HEK293 (cell line): ENCODE results near the gene PCSK5.

ENCODE experiments used
- CTCF ChIA-PET: fragments of 350-600 bp; formaldehyde crosslinking; extraction: SDS; loops from one replicate; lab custom pipeline; 2021; ENCODE audit warnings: antibody characterized with exemption; lab: Yijun Ruan, JAX
- POLR2A ChIA-PET: fragments of 300-600 bp; formaldehyde crosslinking; extraction: SDS; loops from one replicate; lab custom pipeline; 2020; ENCODE audit warnings: antibody characterized with exemption, inconsistent platforms; lab: Yijun Ruan, JAX
- H3K27ac ChIP-seq: fragments of 200-500 bp; sonication (Bioruptor generic); 2 replicates; pipeline ENCODE4 v1.5.1; 2014; ENCODE audit warnings: low read depth, low read length, control low read depth, inconsistent platforms; ENCODE audit errors: extremely low read depth
- H3K36me3 ChIP-seq, 2 experiments: fragments of 200-500 bp in 1 of 2; sonication (Bioruptor generic) in 1 of 2; 1 replicate in 1 of 2; 2 replicates in 1 of 2; pipeline ENCODE4 v1.5.1; 2014 to 2017; ENCODE audit warnings: inconsistent platforms in 2 of 2, low read length in 2 of 2; ENCODE audit not compliant: control insufficient read depth in 2 of 2, insufficient read depth in 1 of 2
- H3K4me1 ChIP-seq: fragments of 200-500 bp; sonication (Bioruptor generic); 2 replicates; pipeline ENCODE4 v1.5.1; 2014; ENCODE audit warnings: mild to moderate bottlenecking, low read length, inconsistent platforms; ENCODE audit not compliant: control insufficient read depth, insufficient read depth
- H3K4me3 ChIP-seq: 2 replicates; pipeline ENCODE4 v1.5.1; 2011; ENCODE audit warnings: low read depth, mild to moderate bottlenecking, control low read depth, low read length, moderate library complexity
- H3K9me3 ChIP-seq: fragments of 200-500 bp; sonication (Bioruptor generic); 2 replicates; pipeline ENCODE4 v1.5.1; 2014; ENCODE audit warnings: low read depth, low read length, inconsistent platforms; ENCODE audit not compliant: control insufficient read depth, insufficient read depth
- SALL2 ChIP-seq: fragments of 450-650 bp; formaldehyde crosslinking; IDR thresholded peaks from 2 replicates; pipeline ENCODE4 v1.5.0; 2017; ENCODE audit warnings: missing biosample characterization, mild to moderate bottlenecking, missing genetic modification characterization, borderline replicate concordance
- SP3 ChIP-seq: fragments of 450-650 bp; formaldehyde crosslinking; IDR thresholded peaks from 2 replicates; pipeline ENCODE4 v1.5.1; 2016; ENCODE audit warnings: missing biosample characterization, missing genetic modification characterization
- TRIM28 ChIP-seq: IDR thresholded peaks from 2 replicates; pipeline ENCODE4 v1.6.1; 2011; ENCODE audit warnings: low read length, control low read depth, borderline replicate concordance
- YY2 ChIP-seq: fragments of 450-650 bp; formaldehyde crosslinking; IDR thresholded peaks from 2 replicates; pipeline ENCODE4 v1.5.1; 2016; ENCODE audit warnings: missing biosample characterization, missing genetic modification characterization
- ZNF10 ChIP-seq: fragments of 450-650 bp; formaldehyde crosslinking; IDR thresholded peaks from 2 replicates; pipeline ENCODE4 v1.5.1; 2017; ENCODE audit warnings: missing biosample characterization, missing genetic modification characterization
- ZNF146 ChIP-seq: fragments of 450-650 bp; formaldehyde crosslinking; IDR thresholded peaks from 2 replicates; pipeline ENCODE4 v1.5.1; 2016; ENCODE audit warnings: missing biosample characterization, missing genetic modification characterization
- ZNF16 ChIP-seq: fragments of 450-650 bp; formaldehyde crosslinking; IDR thresholded peaks from 2 replicates; pipeline ENCODE4 v1.5.1; 2016; ENCODE audit warnings: low read depth, missing biosample characterization, missing genetic modification characterization
- ZNF19 ChIP-seq: fragments of 450-650 bp; formaldehyde crosslinking; IDR thresholded peaks from 2 replicates; pipeline ENCODE4; 2016; ENCODE audit warnings: missing biosample characterization, missing genetic modification characterization, low read depth
- ZNF211 ChIP-seq: fragments of 450-650 bp; formaldehyde crosslinking; IDR thresholded peaks from 2 replicates; pipeline ENCODE4 v1.5.1; 2016; ENCODE audit warnings: low read depth, missing biosample characterization, missing genetic modification characterization
- ZNF324 ChIP-seq: fragments of 450-650 bp; formaldehyde crosslinking; IDR thresholded peaks from 2 replicates; pipeline ENCODE4 v1.5.1; 2016; ENCODE audit warnings: missing biosample characterization, missing genetic modification characterization
- ZNF548 ChIP-seq: fragments of 450-650 bp; formaldehyde crosslinking; IDR thresholded peaks from 2 replicates; pipeline ENCODE4 v1.5.1; 2016; ENCODE audit warnings: missing biosample characterization, missing genetic modification characterization
- ZNF658 ChIP-seq: fragments of 450-650 bp; formaldehyde crosslinking; IDR thresholded peaks from 2 replicates; pipeline ENCODE4; 2016; ENCODE audit warnings: missing biosample characterization, missing genetic modification characterization
- ZXDB ChIP-seq: fragments of 450-650 bp; formaldehyde crosslinking; IDR thresholded peaks from 2 replicates; pipeline ENCODE4 v1.5.1; 2016; ENCODE audit warnings: missing biosample characterization, missing genetic modification characterization
- TF ChIP-seq, protein P1 (sequence below): fragments of 450-650 bp; formaldehyde crosslinking; IDR thresholded peaks from 2 replicates; pipeline ENCODE4 v1.5.1; 2016; ENCODE audit warnings: missing biosample characterization, missing genetic modification characterization, borderline replicate concordance
- TF ChIP-seq, protein P2 (sequence below): fragments of 450-650 bp; formaldehyde crosslinking; IDR thresholded peaks from 2 replicates; pipeline ENCODE4 v1.5.1; 2016; ENCODE audit warnings: missing biosample characterization, missing genetic modification characterization
- TF ChIP-seq, protein P3 (sequence below): fragments of 450-650 bp; formaldehyde crosslinking; IDR thresholded peaks from 2 replicates; pipeline ENCODE4 v1.5.1; 2016; ENCODE audit warnings: missing biosample characterization, missing genetic modification characterization
- TF ChIP-seq, protein P4 (sequence below): fragments of 450-650 bp; formaldehyde crosslinking; IDR thresholded peaks from 2 replicates; pipeline ENCODE4 v1.5.1; 2017; ENCODE audit warnings: missing biosample characterization, missing genetic modification characterization
- TF ChIP-seq, protein P5 (sequence below): fragments of 450-650 bp; formaldehyde crosslinking; IDR thresholded peaks from 2 replicates; pipeline ENCODE4 v1.5.1; 2016; ENCODE audit warnings: missing biosample characterization, missing genetic modification characterization
- TF ChIP-seq, protein P6 (sequence below): fragments of 450-650 bp; IDR thresholded peaks from 2 replicates; pipeline ENCODE4 v1.5.1; 2018; ENCODE audit warnings: missing biosample characterization, mild to moderate bottlenecking, missing genetic modification characterization
- TF ChIP-seq, protein P7 (sequence below): fragments of 450-650 bp; formaldehyde crosslinking; IDR thresholded peaks from 2 replicates; pipeline ENCODE4 v1.5.1; 2016; ENCODE audit warnings: missing biosample characterization, missing genetic modification characterization, low read depth

PCSK5 gene

DNA sequence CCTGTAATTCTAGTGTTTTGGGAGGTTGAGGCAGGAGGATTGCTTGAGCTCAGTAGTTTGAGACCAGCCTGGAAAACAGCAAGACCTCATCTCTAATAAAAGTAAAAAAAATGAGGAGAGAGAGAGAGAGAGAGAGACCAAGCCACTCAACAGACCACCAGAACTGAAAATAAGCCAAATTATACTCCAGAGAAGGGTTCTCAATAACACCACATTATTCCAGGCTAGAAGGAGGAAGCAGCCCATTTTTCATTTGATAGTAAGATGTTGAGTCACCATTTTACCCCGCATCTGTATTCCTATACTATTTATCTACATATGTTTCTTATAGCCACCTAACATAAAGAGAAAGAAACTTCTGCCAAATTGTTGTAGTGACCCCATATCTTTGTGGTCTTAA is 134.8 kb downstream of the PCSK5 start (continued):
- no peak for TF ChIP-seq ZNF146 (tag by site-specific recombination)
- TF ChIP-seq, protein P1, sequence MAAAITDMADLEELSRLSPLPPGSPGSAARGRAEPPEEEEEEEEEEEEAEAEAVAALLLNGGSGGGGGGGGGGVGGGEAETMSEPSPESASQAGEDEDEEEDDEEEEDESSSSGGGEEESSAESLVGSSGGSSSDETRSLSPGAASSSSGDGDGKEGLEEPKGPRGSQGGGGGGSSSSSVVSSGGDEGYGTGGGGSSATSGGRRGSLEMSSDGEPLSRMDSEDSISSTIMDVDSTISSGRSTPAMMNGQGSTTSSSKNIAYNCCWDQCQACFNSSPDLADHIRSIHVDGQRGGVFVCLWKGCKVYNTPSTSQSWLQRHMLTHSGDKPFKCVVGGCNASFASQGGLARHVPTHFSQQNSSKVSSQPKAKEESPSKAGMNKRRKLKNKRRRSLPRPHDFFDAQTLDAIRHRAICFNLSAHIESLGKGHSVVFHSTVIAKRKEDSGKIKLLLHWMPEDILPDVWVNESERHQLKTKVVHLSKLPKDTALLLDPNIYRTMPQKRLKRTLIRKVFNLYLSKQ (tag by site-specific recombination) = no peak

DNA sequence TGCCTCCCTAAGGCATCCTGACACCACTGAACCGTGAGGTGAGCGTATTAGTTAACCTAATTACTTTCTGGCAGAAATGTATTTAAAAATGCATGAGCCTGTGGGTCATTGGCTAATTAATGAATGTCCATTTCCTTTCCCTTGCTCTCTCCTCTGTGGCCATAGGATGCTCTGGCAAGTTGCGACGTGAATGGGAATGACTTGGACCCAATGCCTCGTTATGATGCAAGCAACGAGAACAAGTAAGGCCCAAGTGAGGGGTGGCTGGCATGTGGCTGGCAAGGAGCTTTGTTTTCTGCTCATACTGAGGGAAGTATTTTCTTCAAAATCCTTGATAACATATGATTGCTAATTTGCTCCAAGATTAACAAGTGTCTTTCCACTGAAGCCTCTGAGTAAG is 136.3 kb downstream of the PCSK5 start:
- ChIA-PET POLR2A (no interaction called here), CTCF (no interaction called here)
- Histone ChIP-seq H3K9me3 (no peaks in the 10 kb centered on the region), H3K4me1 (no peaks in the 10 kb centered on the region), H3K36me3 (peaks cover 0 to 20% of the 10 kb centered on the region in 2 experiments; a peak in 1 of 3 replicates), H3K4me3 (no peak overlapping the region), H3K27ac (no peak overlapping the region)
- TF ChIP-seq, protein P2, sequence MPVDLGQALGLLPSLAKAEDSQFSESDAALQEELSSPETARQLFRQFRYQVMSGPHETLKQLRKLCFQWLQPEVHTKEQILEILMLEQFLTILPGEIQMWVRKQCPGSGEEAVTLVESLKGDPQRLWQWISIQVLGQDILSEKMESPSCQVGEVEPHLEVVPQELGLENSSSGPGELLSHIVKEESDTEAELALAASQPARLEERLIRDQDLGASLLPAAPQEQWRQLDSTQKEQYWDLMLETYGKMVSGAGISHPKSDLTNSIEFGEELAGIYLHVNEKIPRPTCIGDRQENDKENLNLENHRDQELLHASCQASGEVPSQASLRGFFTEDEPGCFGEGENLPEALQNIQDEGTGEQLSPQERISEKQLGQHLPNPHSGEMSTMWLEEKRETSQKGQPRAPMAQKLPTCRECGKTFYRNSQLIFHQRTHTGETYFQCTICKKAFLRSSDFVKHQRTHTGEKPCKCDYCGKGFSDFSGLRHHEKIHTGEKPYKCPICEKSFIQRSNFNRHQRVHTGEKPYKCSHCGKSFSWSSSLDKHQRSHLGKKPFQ (tag by site-specific recombination) = no peak
- TF ChIP-seq ZNF324 (tag by site-specific recombination) = no peak
- TF ChIP-seq ZNF548 (tag by site-specific recombination) = no peak
- TF ChIP-seq ZNF16 = no peak
- TF ChIP-seq, protein P3, sequence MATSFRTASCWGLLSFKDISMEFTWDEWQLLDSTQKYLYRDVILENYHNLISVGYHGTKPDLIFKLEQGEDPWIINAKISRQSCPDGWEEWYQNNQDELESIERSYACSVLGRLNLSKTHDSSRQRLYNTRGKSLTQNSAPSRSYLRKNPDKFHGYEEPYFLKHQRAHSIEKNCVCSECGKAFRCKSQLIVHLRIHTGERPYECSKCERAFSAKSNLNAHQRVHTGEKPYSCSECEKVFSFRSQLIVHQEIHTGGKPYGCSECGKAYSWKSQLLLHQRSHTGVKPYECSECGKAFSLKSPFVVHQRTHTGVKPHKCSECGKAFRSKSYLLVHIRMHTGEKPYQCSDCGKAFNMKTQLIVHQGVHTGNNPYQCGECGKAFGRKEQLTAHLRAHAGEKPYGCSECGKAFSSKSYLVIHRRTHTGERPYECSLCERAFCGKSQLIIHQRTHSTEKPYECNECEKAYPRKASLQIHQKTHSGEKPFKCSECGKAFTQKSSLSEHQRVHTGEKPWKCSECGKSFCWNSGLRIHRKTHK (tag by site-specific recombination) = no peak
- no peak for TF ChIP-seq ZNF19 (tag by site-specific recombination)
- TF ChIP-seq YY2 (tag by site-specific recombination) = no peak
- TF ChIP-seq ZNF211 (tag by site-specific recombination) = no peak
- TF ChIP-seq TRIM28 = no peak
- TF ChIP-seq, protein P4, sequence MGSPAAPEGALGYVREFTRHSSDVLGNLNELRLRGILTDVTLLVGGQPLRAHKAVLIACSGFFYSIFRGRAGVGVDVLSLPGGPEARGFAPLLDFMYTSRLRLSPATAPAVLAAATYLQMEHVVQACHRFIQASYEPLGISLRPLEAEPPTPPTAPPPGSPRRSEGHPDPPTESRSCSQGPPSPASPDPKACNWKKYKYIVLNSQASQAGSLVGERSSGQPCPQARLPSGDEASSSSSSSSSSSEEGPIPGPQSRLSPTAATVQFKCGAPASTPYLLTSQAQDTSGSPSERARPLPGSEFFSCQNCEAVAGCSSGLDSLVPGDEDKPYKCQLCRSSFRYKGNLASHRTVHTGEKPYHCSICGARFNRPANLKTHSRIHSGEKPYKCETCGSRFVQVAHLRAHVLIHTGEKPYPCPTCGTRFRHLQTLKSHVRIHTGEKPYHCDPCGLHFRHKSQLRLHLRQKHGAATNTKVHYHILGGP = no peak

DNA sequence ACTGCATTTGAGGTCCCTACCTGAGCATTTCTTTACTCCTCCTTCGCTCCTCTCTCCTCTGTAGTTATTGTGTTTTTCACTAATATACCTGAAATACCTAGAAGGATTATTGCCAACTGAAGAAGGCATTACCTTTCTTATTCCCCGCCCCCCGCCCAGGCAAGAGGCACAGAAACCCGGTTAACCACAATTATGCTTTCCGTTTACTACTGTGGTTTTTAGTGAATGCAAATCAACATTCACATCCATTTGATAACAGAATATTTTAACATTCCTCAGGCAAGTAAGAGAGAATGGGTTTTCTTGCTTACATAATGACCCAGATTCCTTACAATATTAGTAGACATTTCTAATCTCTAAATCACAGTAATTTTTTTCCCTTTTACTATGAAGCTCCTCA is 136.9 kb downstream of the PCSK5 start:
- Histone ChIP-seq H3K9me3 (no peaks in the 10 kb centered on the region), H3K4me3 (no peak overlapping the region), H3K4me1 (no peaks in the 10 kb centered on the region), H3K27ac (no peak overlapping the region), H3K36me3 (peaks cover 0 to 20% of the 10 kb centered on the region in 2 experiments; a peak in 1 of 3 replicates)
- POLR2A ChIA-PET = interaction anchor here (0.6 kb wide), 1 partner anchor 1049 kb away, joined by 3 read pairs; no protein-coding TSS in a partner anchor
- CTCF ChIA-PET = no interaction called here
- TF ChIP-seq ZNF658 (tag by site-specific recombination) = no peak
- TF ChIP-seq SP3 (tag by site-specific recombination) = no peak
- TF ChIP-seq, protein P5, sequence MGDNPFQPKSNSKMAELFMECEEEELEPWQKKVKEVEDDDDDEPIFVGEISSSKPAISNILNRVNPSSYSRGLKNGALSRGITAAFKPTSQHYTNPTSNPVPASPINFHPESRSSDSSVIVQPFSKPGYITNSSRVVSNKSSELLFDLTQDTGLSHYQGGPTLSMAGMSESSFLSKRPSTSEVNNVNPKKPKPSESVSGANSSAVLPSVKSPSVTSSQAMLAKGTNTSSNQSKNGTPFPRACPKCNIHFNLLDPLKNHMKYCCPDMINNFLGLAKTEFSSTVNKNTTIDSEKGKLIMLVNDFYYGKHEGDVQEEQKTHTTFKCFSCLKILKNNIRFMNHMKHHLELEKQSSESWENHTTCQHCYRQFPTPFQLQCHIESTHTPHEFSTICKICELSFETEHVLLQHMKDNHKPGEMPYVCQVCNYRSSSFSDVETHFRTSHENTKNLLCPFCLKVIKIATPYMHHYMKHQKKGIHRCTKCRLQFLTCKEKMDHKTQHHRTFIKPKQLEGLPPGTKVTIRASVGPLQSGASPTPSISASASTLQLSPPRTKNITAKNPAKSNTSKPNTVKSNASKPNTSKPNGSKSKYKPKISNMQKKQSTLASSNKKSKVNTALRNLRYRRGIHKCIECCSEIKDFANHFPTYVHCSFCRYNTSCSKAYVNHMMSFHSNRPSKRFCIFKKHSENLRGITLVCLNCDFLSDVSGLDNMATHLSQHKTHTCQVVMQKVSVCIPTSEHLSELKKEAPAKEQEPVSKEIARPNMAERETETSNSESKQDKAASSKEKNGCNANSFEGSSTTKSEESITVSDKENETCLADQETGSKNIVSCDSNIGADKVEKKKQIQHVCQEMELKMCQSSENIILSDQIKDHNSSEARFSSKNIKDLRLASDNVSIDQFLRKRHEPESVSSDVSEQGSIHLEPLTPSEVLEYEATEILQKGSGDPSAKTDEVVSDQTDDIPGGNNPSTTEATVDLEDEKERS = no peak
- TF ChIP-seq SALL2 (tag by site-specific recombination) = no peak
- no peak for TF ChIP-seq ZNF19 (tag by site-specific recombination)
- TF ChIP-seq ZNF10 (tag by site-specific recombination) = no peak
- TF ChIP-seq, protein P6, sequence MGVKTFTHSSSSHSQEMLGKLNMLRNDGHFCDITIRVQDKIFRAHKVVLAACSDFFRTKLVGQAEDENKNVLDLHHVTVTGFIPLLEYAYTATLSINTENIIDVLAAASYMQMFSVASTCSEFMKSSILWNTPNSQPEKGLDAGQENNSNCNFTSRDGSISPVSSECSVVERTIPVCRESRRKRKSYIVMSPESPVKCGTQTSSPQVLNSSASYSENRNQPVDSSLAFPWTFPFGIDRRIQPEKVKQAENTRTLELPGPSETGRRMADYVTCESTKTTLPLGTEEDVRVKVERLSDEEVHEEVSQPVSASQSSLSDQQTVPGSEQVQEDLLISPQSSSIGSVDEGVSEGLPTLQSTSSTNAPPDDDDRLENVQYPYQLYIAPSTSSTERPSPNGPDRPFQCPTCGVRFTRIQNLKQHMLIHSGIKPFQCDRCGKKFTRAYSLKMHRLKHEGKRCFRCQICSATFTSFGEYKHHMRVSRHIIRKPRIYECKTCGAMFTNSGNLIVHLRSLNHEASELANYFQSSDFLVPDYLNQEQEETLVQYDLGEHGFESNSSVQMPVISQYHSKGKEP (tag by site-specific recombination) = no peak
- TF ChIP-seq, protein P7, sequence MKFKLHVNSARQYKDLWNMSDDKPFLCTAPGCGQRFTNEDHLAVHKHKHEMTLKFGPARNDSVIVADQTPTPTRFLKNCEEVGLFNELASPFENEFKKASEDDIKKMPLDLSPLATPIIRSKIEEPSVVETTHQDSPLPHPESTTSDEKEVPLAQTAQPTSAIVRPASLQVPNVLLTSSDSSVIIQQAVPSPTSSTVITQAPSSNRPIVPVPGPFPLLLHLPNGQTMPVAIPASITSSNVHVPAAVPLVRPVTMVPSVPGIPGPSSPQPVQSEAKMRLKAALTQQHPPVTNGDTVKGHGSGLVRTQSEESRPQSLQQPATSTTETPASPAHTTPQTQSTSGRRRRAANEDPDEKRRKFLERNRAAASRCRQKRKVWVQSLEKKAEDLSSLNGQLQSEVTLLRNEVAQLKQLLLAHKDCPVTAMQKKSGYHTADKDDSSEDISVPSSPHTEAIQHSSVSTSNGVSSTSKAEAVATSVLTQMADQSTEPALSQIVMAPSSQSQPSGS (tag by site-specific recombination) = no peak
- TF ChIP-seq ZXDB (tag by site-specific recombination) = no peak
